ENCODE data around the gene RAD21L1.

DNA sequence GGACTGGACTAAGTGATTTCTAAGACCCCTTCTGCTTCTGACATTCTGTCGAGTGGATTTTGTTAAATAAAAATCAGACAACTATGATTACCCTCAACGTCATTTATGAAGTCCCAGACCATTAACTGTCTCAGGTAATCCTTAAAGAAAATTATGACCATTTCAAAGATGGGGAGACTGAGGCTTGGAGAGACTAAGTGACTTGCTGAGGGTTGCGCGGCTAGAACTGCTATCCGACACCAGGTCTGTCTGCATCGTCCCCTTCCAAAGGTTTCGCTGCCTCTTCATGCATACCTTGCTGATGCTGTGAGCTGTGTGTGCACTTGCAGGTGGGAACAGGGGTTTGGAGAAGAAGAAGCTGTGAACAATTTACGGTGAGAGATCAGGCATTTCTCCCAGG is 43.4 kb downstream of the RAD21L1 start:
- TF ChIP-seq TAF1 (IDR thresholded peaks at IDR 0.05; ENCODE audit: borderline replicate concordance, low read depth, low read length) (no peak), POLR2A (IDR thresholded peaks at IDR 0.05; ENCODE audit: low read depth, low read length) (no peak)
